ENCODE measurements around the gene TRIM26.

TRIM26 gene

GRCh38 chr6:30180145-30180544 is 33.1 kb downstream of the TRIM26 start:
- DNase-seq (ENCODE audit: extremely low read depth, low read depth): no peak
- TF ChIP-seq, protein P1, sequence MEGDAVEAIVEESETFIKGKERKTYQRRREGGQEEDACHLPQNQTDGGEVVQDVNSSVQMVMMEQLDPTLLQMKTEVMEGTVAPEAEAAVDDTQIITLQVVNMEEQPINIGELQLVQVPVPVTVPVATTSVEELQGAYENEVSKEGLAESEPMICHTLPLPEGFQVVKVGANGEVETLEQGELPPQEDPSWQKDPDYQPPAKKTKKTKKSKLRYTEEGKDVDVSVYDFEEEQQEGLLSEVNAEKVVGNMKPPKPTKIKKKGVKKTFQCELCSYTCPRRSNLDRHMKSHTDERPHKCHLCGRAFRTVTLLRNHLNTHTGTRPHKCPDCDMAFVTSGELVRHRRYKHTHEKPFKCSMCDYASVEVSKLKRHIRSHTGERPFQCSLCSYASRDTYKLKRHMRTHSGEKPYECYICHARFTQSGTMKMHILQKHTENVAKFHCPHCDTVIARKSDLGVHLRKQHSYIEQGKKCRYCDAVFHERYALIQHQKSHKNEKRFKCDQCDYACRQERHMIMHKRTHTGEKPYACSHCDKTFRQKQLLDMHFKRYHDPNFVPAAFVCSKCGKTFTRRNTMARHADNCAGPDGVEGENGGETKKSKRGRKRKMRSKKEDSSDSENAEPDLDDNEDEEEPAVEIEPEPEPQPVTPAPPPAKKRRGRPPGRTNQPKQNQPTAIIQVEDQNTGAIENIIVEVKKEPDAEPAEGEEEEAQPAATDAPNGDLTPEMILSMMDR (IDR thresholded peaks at IDR 0.05; ENCODE audit: low read depth, low read length): no peak

DNA sequence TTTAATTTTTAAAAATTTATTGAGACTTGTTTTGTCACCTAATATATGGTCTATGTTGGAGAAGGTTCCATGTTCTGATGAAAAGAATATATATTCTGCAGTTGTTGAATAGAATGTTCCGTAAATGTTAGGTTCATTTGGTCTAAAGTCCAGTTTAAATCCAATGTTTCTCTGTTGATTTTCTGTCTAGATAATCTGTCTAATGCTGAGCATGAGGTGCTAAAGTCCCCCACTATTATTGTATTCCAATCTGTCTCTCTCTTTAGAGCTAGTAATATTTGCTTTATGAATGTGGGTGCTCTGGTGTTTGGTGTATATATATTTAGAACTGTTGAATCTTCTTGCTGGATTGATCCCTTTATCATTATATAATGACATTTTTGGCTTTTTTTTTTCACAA is 34.4 kb downstream of the TRIM26 start:
- no peak for DNase-seq (ENCODE audit: extremely low read depth, low read depth)
- TF ChIP-seq, protein P1 (IDR thresholded peaks at IDR 0.05; ENCODE audit: low read depth, low read length): no peak

DNA sequence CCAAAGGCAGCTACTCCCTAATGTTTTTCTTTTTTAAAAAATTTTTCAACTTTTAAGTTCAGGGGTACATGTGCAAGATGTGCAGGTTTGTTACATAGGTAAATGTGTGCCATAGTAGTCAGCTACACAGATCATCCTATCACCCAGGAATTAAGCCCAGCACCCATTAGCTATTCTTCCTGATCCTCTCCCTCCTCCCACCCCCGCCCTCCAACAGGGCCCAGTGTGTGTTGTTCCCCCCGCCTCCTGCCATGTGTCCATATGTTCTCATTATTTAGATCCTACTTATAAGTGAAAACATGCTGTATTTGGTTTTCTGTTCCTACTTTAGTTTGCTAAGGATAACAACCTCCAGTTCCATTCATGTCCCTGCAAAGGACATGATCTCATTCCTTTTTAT is 37.4 kb downstream of the TRIM26 start:
- TF ChIP-seq, protein P1 (IDR thresholded peaks at IDR 0.05; ENCODE audit: low read depth, low read length): no peak
- DNase-seq (ENCODE audit: extremely low read depth, low read depth): no peak

DNA sequence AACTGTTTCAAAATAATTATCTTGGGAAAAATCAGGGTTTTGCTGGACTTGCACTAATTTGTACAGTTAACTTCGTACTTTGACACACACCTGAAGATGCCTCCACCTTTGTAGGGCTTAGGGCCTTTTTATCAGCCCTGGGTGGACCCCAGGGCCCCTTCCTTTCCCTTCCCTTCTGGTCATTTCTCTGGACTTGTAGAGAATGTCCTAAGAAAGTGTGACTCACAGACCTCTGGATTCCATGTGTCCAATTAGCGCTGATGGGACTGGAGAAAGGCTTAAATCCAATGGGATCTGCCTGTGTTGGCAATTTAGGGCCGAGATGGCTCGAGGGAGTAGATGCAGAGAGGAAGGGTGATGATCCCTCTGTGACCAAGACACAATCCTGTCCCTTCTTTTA is 40.5 kb downstream of the TRIM26 start:
- DNase-seq (ENCODE audit: extremely low read depth, low read depth): no peak
- TF ChIP-seq, protein P1 (IDR thresholded peaks at IDR 0.05; ENCODE audit: low read depth, low read length): no peak

- no peak for DNase-seq (ENCODE audit: extremely low read depth, low read depth)
- TF ChIP-seq, protein P1 (IDR thresholded peaks at IDR 0.05; ENCODE audit: low read depth, low read length): no peak
Observed at GRCh38 chr6:30171677-30172471, 41.3 kb downstream of the TRIM26 start.

DNA sequence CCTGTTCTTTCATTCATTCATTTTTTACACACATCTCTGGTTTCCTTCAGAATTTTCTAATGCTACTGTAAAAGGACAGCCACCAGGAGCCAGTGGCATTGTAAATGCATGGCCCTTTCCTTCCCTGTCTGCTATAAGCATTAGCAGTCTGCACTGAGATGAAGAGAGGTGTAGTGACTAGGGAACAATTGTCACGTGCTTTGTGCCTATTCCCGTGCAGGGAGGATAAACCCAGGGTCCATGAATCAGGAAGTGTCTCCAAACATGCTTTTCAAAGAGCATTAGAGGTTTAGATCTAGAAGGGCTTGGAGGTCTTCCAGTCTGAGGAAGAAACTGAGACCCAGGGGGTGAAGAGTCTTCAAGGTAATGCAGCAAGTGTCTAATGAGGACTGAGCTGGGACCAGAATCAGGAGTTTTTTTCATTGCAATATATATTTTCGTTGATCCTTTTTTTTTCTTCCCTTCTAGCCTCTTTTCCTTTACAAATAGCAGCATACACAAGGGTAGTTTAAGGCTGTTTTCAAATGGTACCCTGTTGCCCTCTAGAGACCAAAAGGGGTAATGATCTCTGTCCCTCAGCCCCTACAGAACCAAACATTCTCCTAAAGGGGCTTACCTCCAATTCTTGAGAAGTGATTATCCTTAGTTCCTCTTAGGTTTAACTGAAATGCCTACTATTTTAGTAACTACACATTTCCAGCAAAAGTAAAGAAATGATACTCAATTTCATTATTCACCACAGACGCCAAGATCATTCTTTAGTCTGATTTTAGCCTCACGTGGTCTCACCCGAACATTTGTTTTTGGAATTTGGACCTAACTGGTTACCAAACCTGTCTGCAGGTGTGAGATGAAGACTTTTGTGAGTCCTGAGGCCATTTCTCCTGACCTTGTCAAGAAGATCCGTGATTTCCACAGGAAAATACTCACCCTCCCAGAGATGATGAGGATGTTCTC is 43.3 kb downstream of the TRIM26 start:
- DNase-seq (ENCODE audit: extremely low read depth, low read depth): peak; percentile 10
- TF ChIP-seq, protein P1 (IDR thresholded peaks at IDR 0.05; ENCODE audit: low read depth, low read length): peak; percentile 80

- TF ChIP-seq, protein P1 (IDR thresholded peaks at IDR 0.05; ENCODE audit: low read depth, low read length): no peak
- DNase-seq (ENCODE audit: extremely low read depth, low read depth): no peak
Observed at GRCh38 chr6:30168741-30169140, 44.5 kb downstream of the TRIM26 start.

All from AG09319 (cell line).